ENCODE results near the gene SLC26A11.
"Not testable (repeated sequence)": the region's sequence is repeated elsewhere in the genome, so short reads cannot be mapped to it uniquely, and the experiment has no call there.

Gene SLC26A11

GRCh38 chr17:80219013-80219762, 1.0 kb upstream of the SLC26A11 start:
- peak; percentile 91 for DNase-seq

GRCh38 chr17:80219763-80220053, 519 bp upstream of the SLC26A11 start:
- DNase-seq: no peak

- DNase-seq: no peak
Observed at GRCh38 chr17:80220736-80221215, 549 bp downstream of the SLC26A11 start.

- DNase-seq: no peak
Observed at GRCh38 chr17:80221351-80222105, 1.3 kb downstream of the SLC26A11 start.

- DNase-seq: no peak
Observed at GRCh38 chr17:80222376-80223141, 2.3 kb downstream of the SLC26A11 start.

GRCh38 chr17:80223142-80223815, 3.1 kb downstream of the SLC26A11 start:
- DNase-seq: no peak

GRCh38 chr17:80223838-80224497, 3.7 kb downstream of the SLC26A11 start:
- no peak for DNase-seq

GRCh38 chr17:80224683-80225082, 4.5 kb downstream of the SLC26A11 start:
- DNase-seq: no peak

- no peak for DNase-seq
Observed at GRCh38 chr17:80225230-80225629, 5.0 kb downstream of the SLC26A11 start.

- no peak for DNase-seq
Observed at GRCh38 chr17:80227156-80227555, 6.9 kb downstream of the SLC26A11 start.

GRCh38 chr17:80227666-80228065, 7.4 kb downstream of the SLC26A11 start:
- no peak for DNase-seq

- DNase-seq: no peak
Observed at GRCh38 chr17:80228477-80228876, 8.2 kb downstream of the SLC26A11 start.

GRCh38 chr17:80229011-80229410, 8.8 kb downstream of the SLC26A11 start:
- DNase-seq: no peak

- no peak for DNase-seq
Observed at GRCh38 chr17:80232438-80232837, 12.2 kb downstream of the SLC26A11 start.

GRCh38 chr17:80233202-80233601, 13.0 kb downstream of the SLC26A11 start:
- no peak for DNase-seq

GRCh38 chr17:80236911-80237310, 16.7 kb downstream of the SLC26A11 start:
- DNase-seq: no peak

- no peak for DNase-seq
Observed at GRCh38 chr17:80237386-80237785, 17.2 kb downstream of the SLC26A11 start.

GRCh38 chr17:80242505-80242904, 22.3 kb downstream of the SLC26A11 start:
- no peak for DNase-seq

- no peak for DNase-seq
Observed at GRCh38 chr17:80243526-80244433, 23.6 kb downstream of the SLC26A11 start.

- not testable (repeated sequence) for DNase-seq
Observed at GRCh38 chr17:80244448-80244847, 24.2 kb downstream of the SLC26A11 start.

GRCh38 chr17:80244871-80245509, 24.8 kb downstream of the SLC26A11 start:
- no peak for DNase-seq
